Activated naive CD8-positive, alpha-beta T cell treated with anti-CD3 and anti-CD28 coated beads, Interleukin-2, amount 50 U/mL, for 24 hours (primary cell): ENCODE results near the gene ITPR2.
"Not testable (repeated sequence)": the region's sequence is repeated elsewhere in the genome, so short reads cannot be mapped to it uniquely, and the experiment has no call there.

Experiments used
- ATAC-seq: fragments of 150-1000 bp; cut with Tn5 transposase; one replicate; pipeline ENCODE4 v1.10.0; 2021
- DNase-seq: peaks from one replicate; pipeline ENCODE4 v3.0.0; 2021
- H3K27ac Mint-ChIP-seq: one replicate; pipeline ENCODE4 v1.8.0; 2021; ENCODE audit warnings: mild to moderate bottlenecking, mixed read lengths
- H3K27me3 Mint-ChIP-seq: one replicate; pipeline ENCODE4 v1.8.0; 2021; ENCODE audit warnings: mixed read lengths
- H3K36me3 Mint-ChIP-seq: one replicate; pipeline ENCODE4 v1.8.0; 2021; ENCODE audit warnings: low read depth, mixed read lengths
- H3K4me1 Mint-ChIP-seq: one replicate; pipeline ENCODE4 v1.8.0; 2021; ENCODE audit warnings: mixed read lengths
- H3K4me3 Mint-ChIP-seq: one replicate; pipeline ENCODE4 v1.8.0; 2021; ENCODE audit warnings: mild to moderate bottlenecking, moderate library complexity, mixed read lengths
- H3K9me3 Mint-ChIP-seq: one replicate; pipeline ENCODE4 v1.8.0; 2021; ENCODE audit warnings: mixed read lengths

Gene ITPR2

GRCh38 chr12:26838888-26839416 is 6.0 kb upstream of the ITPR2 start:
- Mint-ChIP-seq H3K4me3 (no peak overlapping the region), H3K4me1 (peaks cover 10% of the 10 kb centered on the region), H3K36me3 (no peaks in the 10 kb centered on the region), H3K27ac (no peak overlapping the region), H3K9me3 (no peaks in the 10 kb centered on the region), H3K27me3 (no peaks in the 10 kb centered on the region)
- DNase-seq (no peak), ATAC-seq (no peak)

- no peaks in the 10 kb centered on the region for H3K9me3 Mint-ChIP-seq
Measured at GRCh38 chr12:26836201-26836600, 3.2 kb upstream of the ITPR2 start.

GRCh38 chr12:26834503-26835060 is 1.6 kb upstream of the ITPR2 start:
- not testable (repeated sequence) for H3K27me3 Mint-ChIP-seq, H3K9me3 Mint-ChIP-seq, ATAC-seq, H3K27ac Mint-ChIP-seq, H3K4me3 Mint-ChIP-seq, DNase-seq
- peaks cover 30% of the 10 kb centered on the region for H3K4me1 Mint-ChIP-seq
- H3K36me3 Mint-ChIP-seq = peaks cover 15% of the 10 kb centered on the region

More at GRCh38 chr12:26836201-26836600, 3.2 kb upstream of the ITPR2 start:
- no peak overlapping the region for H3K4me3 Mint-ChIP-seq
- no peak overlapping the region for H3K27ac Mint-ChIP-seq
- ATAC-seq = no peak
- H3K27me3 Mint-ChIP-seq = no peaks in the 10 kb centered on the region
- no peak for DNase-seq
- peaks cover 8% of the 10 kb centered on the region for H3K36me3 Mint-ChIP-seq
- H3K4me1 Mint-ChIP-seq = peaks cover 20% of the 10 kb centered on the region

GRCh38 chr12:26833743-26834490 is 923 bp upstream of the ITPR2 start:
- Mint-ChIP-seq H3K36me3 (peaks cover 15% of the 10 kb centered on the region), H3K4me1 (peaks cover 35% of the 10 kb centered on the region), H3K4me3 (peak overlapping the region; percentile 99), H3K9me3 (no peaks in the 10 kb centered on the region), H3K27me3 (no peaks in the 10 kb centered on the region), H3K27ac (peak overlapping the region; percentile 79)
- DNase-seq (peak; percentile 50), ATAC-seq (peak; percentile 19)

GRCh38 chr12:26831951-26832821 is 808 bp downstream of the ITPR2 start:
- DNase-seq = peak; percentile 65
- H3K4me3 Mint-ChIP-seq = peak overlapping the region; percentile 99
- peak; percentile 72 for ATAC-seq
- peaks cover 49% of the 10 kb centered on the region for H3K4me1 Mint-ChIP-seq
- H3K9me3 Mint-ChIP-seq = no peaks in the 10 kb centered on the region
- peaks cover 15% of the 10 kb centered on the region for H3K36me3 Mint-ChIP-seq
- H3K27me3 Mint-ChIP-seq = no peaks in the 10 kb centered on the region
- peak overlapping the region; percentile 96 for H3K27ac Mint-ChIP-seq

- peak overlapping the region; percentile 23 for H3K27ac Mint-ChIP-seq
- H3K4me3 Mint-ChIP-seq = peak overlapping the region; percentile 82
- H3K36me3 Mint-ChIP-seq = peaks cover 19% of the 10 kb centered on the region
- peaks cover 59% of the 10 kb centered on the region for H3K4me1 Mint-ChIP-seq
- no peaks in the 10 kb centered on the region for H3K9me3 Mint-ChIP-seq
- no peaks in the 10 kb centered on the region for H3K27me3 Mint-ChIP-seq
- ATAC-seq (no peak), DNase-seq (no peak)
Measured at GRCh38 chr12:26830783-26831551, 2.0 kb downstream of the ITPR2 start.

GRCh38 chr12:26830363-26830762 is 2.6 kb downstream of the ITPR2 start:
- H3K4me1 Mint-ChIP-seq = peaks cover 64% of the 10 kb centered on the region
- H3K9me3 Mint-ChIP-seq = no peaks in the 10 kb centered on the region
- no peak overlapping the region for H3K27ac Mint-ChIP-seq
- ATAC-seq = no peak
- no peak for DNase-seq
- peak overlapping the region; percentile 82 for H3K4me3 Mint-ChIP-seq
- no peaks in the 10 kb centered on the region for H3K27me3 Mint-ChIP-seq
- H3K36me3 Mint-ChIP-seq = peaks cover 24% of the 10 kb centered on the region

GRCh38 chr12:26828280-26829073 is 4.5 kb downstream of the ITPR2 start:
- Mint-ChIP-seq H3K9me3 (no peaks in the 10 kb centered on the region), H3K36me3 (peaks cover 25% of the 10 kb centered on the region), H3K27ac (no peak overlapping the region), H3K27me3 (no peaks in the 10 kb centered on the region), H3K4me3 (no peak overlapping the region), H3K4me1 (peaks cover 61% of the 10 kb centered on the region)
- DNase-seq (no peak), ATAC-seq (no peak)

- ATAC-seq (peak; percentile 33), DNase-seq (no peak)
- H3K36me3 Mint-ChIP-seq = peaks cover 20% of the 10 kb centered on the region
- H3K27me3 Mint-ChIP-seq = no peaks in the 10 kb centered on the region
- H3K4me3 Mint-ChIP-seq = no peak overlapping the region
- H3K9me3 Mint-ChIP-seq = no peaks in the 10 kb centered on the region
- no peak overlapping the region for H3K27ac Mint-ChIP-seq
- peaks cover 73% of the 10 kb centered on the region for H3K4me1 Mint-ChIP-seq
Measured at GRCh38 chr12:26826437-26826836, 6.6 kb downstream of the ITPR2 start.

- Mint-ChIP-seq H3K27me3 (no peaks in the 10 kb centered on the region), H3K4me1 (peaks cover 68% of the 10 kb centered on the region)
Measured at GRCh38 chr12:26825459-26826016, 7.5 kb downstream of the ITPR2 start.

GRCh38 chr12:26823390-26823789 is 9.6 kb downstream of the ITPR2 start:
- Mint-ChIP-seq H3K27ac (no peak overlapping the region), H3K9me3 (no peaks in the 10 kb centered on the region), H3K36me3 (peaks cover 10% of the 10 kb centered on the region), H3K4me1 (peaks cover 51% of the 10 kb centered on the region), H3K27me3 (no peaks in the 10 kb centered on the region), H3K4me3 (no peak overlapping the region)
- ATAC-seq (no peak), DNase-seq (no peak)

More at GRCh38 chr12:26825459-26826016, 7.5 kb downstream of the ITPR2 start:
- Mint-ChIP-seq H3K9me3 (no peaks in the 10 kb centered on the region), H3K36me3 (peaks cover 11% of the 10 kb centered on the region), H3K4me3 (no peak overlapping the region), H3K27ac (no peak overlapping the region)
- DNase-seq (no peak), ATAC-seq (no peak)

- Mint-ChIP-seq H3K27ac (no peak overlapping the region), H3K27me3 (no peaks in the 10 kb centered on the region), H3K4me3 (no peak overlapping the region), H3K36me3 (peaks cover 19% of the 10 kb centered on the region), H3K9me3 (no peaks in the 10 kb centered on the region), H3K4me1 (peaks cover 44% of the 10 kb centered on the region)
- DNase-seq (no peak), ATAC-seq (no peak)
Measured at GRCh38 chr12:26822026-26822425, 11.0 kb downstream of the ITPR2 start.

GRCh38 chr12:26821212-26821701 is 11.7 kb downstream of the ITPR2 start:
- DNase-seq (no peak), ATAC-seq (no peak)
- H3K9me3 Mint-ChIP-seq = no peaks in the 10 kb centered on the region
- H3K4me1 Mint-ChIP-seq = peaks cover 42% of the 10 kb centered on the region
- H3K27me3 Mint-ChIP-seq = no peaks in the 10 kb centered on the region
- no peak overlapping the region for H3K4me3 Mint-ChIP-seq
- no peak overlapping the region for H3K27ac Mint-ChIP-seq
- peaks cover 17% of the 10 kb centered on the region for H3K36me3 Mint-ChIP-seq
